HG03108 (cell line): ENCODE measurements around the gene EPS8.
A peak's percentile ranks its signal among the peaks of the same experiment; 100 is the strongest.

Experiments used
- ATAC-seq: cut with Tn5 transposase; IDR thresholded peaks from one replicate; pipeline ENCODE4 v1.9.1; 2021; ENCODE audit warnings: moderate library complexity; ENCODE audit not compliant: unreplicated experiment

EPS8 gene

GRCh38 chr12:15613981-15614380 is 175.2 kb downstream of the EPS8 start:
- ATAC-seq: no peak

GRCh38 chr12:15608941-15609340 is 180.2 kb downstream of the EPS8 start:
- no peak for ATAC-seq

- no peak for ATAC-seq
These were observed 180.8 kb downstream of the EPS8 start for GRCh38 chr12:15608406-15608805.

- no peak for ATAC-seq
These were observed 183.2 kb downstream of the EPS8 start for GRCh38 chr12:15605881-15606590.

- no peak for ATAC-seq
These were observed 185.6 kb downstream of the EPS8 start for GRCh38 chr12:15603474-15604085.

GRCh38 chr12:15602051-15602672 is 187.0 kb downstream of the EPS8 start:
- ATAC-seq: no peak

- ATAC-seq: no peak
These were observed 187.9 kb downstream of the EPS8 start for GRCh38 chr12:15601210-15601800.

GRCh38 chr12:15600223-15600935 is 188.8 kb downstream of the EPS8 start:
- ATAC-seq: no peak

GRCh38 chr12:15599266-15600037 is 189.7 kb downstream of the EPS8 start:
- no peak for ATAC-seq

GRCh38 chr12:15597125-15597830 is 191.9 kb downstream of the EPS8 start:
- ATAC-seq: no peak

- no peak for ATAC-seq
These were observed 193.0 kb downstream of the EPS8 start for GRCh38 chr12:15596174-15596573.

GRCh38 chr12:15592934-15593333 is 196.3 kb downstream of the EPS8 start:
- no peak for ATAC-seq

- ATAC-seq: no peak
These were observed 197.4 kb downstream of the EPS8 start for GRCh38 chr12:15591811-15592210.

GRCh38 chr12:15590180-15590826 is 198.9 kb downstream of the EPS8 start:
- peak; percentile 82 for ATAC-seq

GRCh38 chr12:15589328-15590032 is 199.7 kb downstream of the EPS8 start:
- ATAC-seq: no peak

- no peak for ATAC-seq
These were observed 204.7 kb downstream of the EPS8 start for GRCh38 chr12:15584366-15585041.

GRCh38 chr12:15583804-15584203 is 205.4 kb downstream of the EPS8 start:
- no peak for ATAC-seq

GRCh38 chr12:15581006-15581405 is 208.2 kb downstream of the EPS8 start:
- no peak for ATAC-seq
